GM23338 (cell line): ENCODE results near the gene PCBP3. TPM values are rescaled to one million over a fixed set of nuclear protein-coding genes. Genes with fewer than 3 reads are reported as not detected.

ENCODE experiments used
- ATAC-seq: fragments of 200-7000 bp; cut with Tn5 transposase; 3 replicates; pipeline ENCODE4 v1.9.1; 2020
- DNase-seq: peaks from one replicate; pipeline ENCODE4 v3.0.0-alpha.2; 2015; ENCODE audit warnings: low spot score
- H2AFZ ChIP-seq: fragments of 200-600 bp; sonication (generic); 2 replicates; pipeline ENCODE4 v1.8.0; 2016; ENCODE audit warnings: antibody characterized with exemption, mild to moderate bottlenecking, moderate library complexity
- H3F3A ChIP-seq: fragments of 200-600 bp; sonication (generic); replicated peaks from 2 replicates; pipeline ENCODE4 v1.8.0; 2017; ENCODE audit warnings: antibody characterized with exemption, mixed run types, low read depth
- H3K27ac ChIP-seq: fragments of 200-600 bp; sonication (generic); 2 replicates; pipeline ENCODE4 v1.6.1; 2016; ENCODE audit warnings: low read depth
- H3K27me3 ChIP-seq: fragments of 200-600 bp; sonication (generic); 2 replicates; pipeline ENCODE4 v1.8.0; 2016; ENCODE audit warnings: mild to moderate bottlenecking, mixed run types, moderate library complexity; ENCODE audit not compliant: insufficient read depth
- H3K36me3 ChIP-seq: fragments of 200-600 bp; sonication (generic); 2 replicates; pipeline ENCODE4 v1.8.0; 2016; ENCODE audit warnings: mild to moderate bottlenecking; ENCODE audit not compliant: insufficient read depth
- H3K4me1 ChIP-seq: fragments of 200-600 bp; sonication (generic); 2 replicates; pipeline ENCODE4 v1.8.0; 2016; ENCODE audit warnings: mild to moderate bottlenecking, moderate library complexity; ENCODE audit not compliant: insufficient read depth
- H3K4me2 ChIP-seq: fragments of 200-600 bp; sonication (generic); 2 replicates; pipeline ENCODE4 v1.7.1; 2017; ENCODE audit warnings: mixed run types
- H3K4me3 ChIP-seq: fragments of 200-600 bp; sonication (generic); 2 replicates; pipeline ENCODE4 v1.6.1; 2016; ENCODE audit warnings: mixed run types
- H3K79me2 ChIP-seq: fragments of 200-600 bp; sonication (generic); replicated peaks from 2 replicates; pipeline ENCODE4 v1.8.0; 2017; ENCODE audit warnings: mild to moderate bottlenecking; ENCODE audit not compliant: insufficient read depth
- H3K9me2 ChIP-seq: fragments of 200-600 bp; sonication (generic); 2 replicates; pipeline ENCODE4 v1.8.0; 2017; ENCODE audit not compliant: insufficient read depth
- H4K20me1 ChIP-seq: fragments of 200-600 bp; sonication (generic); replicated peaks from 2 replicates; pipeline ENCODE4 v1.8.0; 2017; ENCODE audit warnings: mild to moderate bottlenecking; ENCODE audit not compliant: insufficient read depth
- H3K27ac Mint-ChIP-seq: 2 replicates; pipeline ENCODE4 v1.8.0; 2020; ENCODE audit warnings: inconsistent platforms, mild to moderate bottlenecking, moderate library complexity, mixed read lengths
- H3K27me3 Mint-ChIP-seq: 3 replicates; pipeline ENCODE4 v1.8.0; 2022; ENCODE audit warnings: low read depth, mild to moderate bottlenecking, moderate library complexity, mixed read lengths, inconsistent platforms; ENCODE audit not compliant: insufficient read depth, poor library complexity
- H3K36me3 Mint-ChIP-seq: 3 replicates; pipeline ENCODE4 v1.8.0; 2021; ENCODE audit warnings: low read depth, mild to moderate bottlenecking, inconsistent platforms, moderate library complexity, mixed read lengths
- H3K4me1 Mint-ChIP-seq: 3 replicates; pipeline ENCODE4 v1.8.0; 2020; ENCODE audit warnings: mild to moderate bottlenecking, inconsistent platforms, mixed read lengths
- H3K4me3 Mint-ChIP-seq: 3 replicates; pipeline ENCODE4 v1.8.0; 2021; ENCODE audit warnings: moderate library complexity, mild to moderate bottlenecking, inconsistent platforms, mixed read lengths
- H3K9me3 Mint-ChIP-seq: 3 replicates; pipeline ENCODE4 v1.8.0; 2020; ENCODE audit warnings: moderate library complexity, mild to moderate bottlenecking, inconsistent platforms, mixed read lengths
- CTCF ChIP-seq, 2 experiments: fragments of 200-600 bp in 1 of 2; sonication (generic) in 1 of 2; conservative IDR thresholded peaks; 2 replicates each; pipeline versions ENCODE4 v1.5.1 to v1.6.1; 2016 to 2017; ENCODE audit warnings: antibody characterized with exemption in 2 of 2, low read depth in 2 of 2, mild to moderate bottlenecking in 2 of 2, moderate library complexity in 1 of 2
- NANOG ChIP-seq: IDR thresholded peaks from 2 replicates; pipeline ENCODE4 v1.6.1; 2016; ENCODE audit warnings: antibody characterized with exemption, borderline replicate concordance
- REST ChIP-seq: IDR thresholded peaks from one replicate; pipeline ENCODE4 v1.6.1; 2018; ENCODE audit warnings: antibody characterized with exemption; ENCODE audit not compliant: unreplicated experiment
- ZNF331 ChIP-seq: fragments of 250-450 bp; sonication (Bioruptor Pico); IDR thresholded peaks from 2 replicates; pipeline ENCODE4 v1.5.0; 2020; ENCODE audit warnings: low read depth, mild to moderate bottlenecking, moderate library complexity
- polyA plus RNA-seq: library from polyadenylated mRNA; unstranded; fragments of >200 nt; fragmentation: Nextera tagmentation; extraction: Ambion mirVana; gene quantifications from 2 replicates; pipeline ENCODE4 v1.2.1, GENCODE V29; 2016
- total RNA-seq: library from RNA; depleted of rRNA; stranded (reverse); fragments of >200 nt; shearing (Covaris generic); gene quantifications from 2 replicates; pipeline ENCODE4 v1.2.3, GENCODE V29; 2014

Gene PCBP3
- total and polyA plus RNA-seq, 2 experiments from 2014 or later: 7.1 to 9.1 TPM

- no peak for TF ChIP-seq REST
Observed at GRCh38 chr21:45640001-45640887, 3.3 kb upstream of the PCBP3 start (continued).

- H2AFZ ChIP-seq: peak overlapping the region; percentile 69
- 0 out of 2 replicates have a peak overlapping the region, but pooled peaks have one; percentile 58 for H3K4me3 ChIP-seq
- H3F3A ChIP-seq: peaks cover 12% of the 10 kb centered on the region; the same call in 1 of the 2 replicates
- no peaks in the 10 kb centered on the region for H3K9me2 ChIP-seq
- Mint-ChIP-seq H3K36me3 (no peaks in the 10 kb centered on the region), H3K4me3 (0 out of 3 replicates have a peak overlapping the region, but pooled peaks have one; percentile 19), H3K4me1 (peaks cover 32% of the 10 kb centered on the region), H3K27ac (no peak overlapping the region), H3K9me3 (no peaks in the 10 kb centered on the region; the same call in 1 of the 3 replicates), H3K27me3 (peaks cover 25% of the 10 kb centered on the region)
- H3K27ac ChIP-seq: no peak overlapping the region
- H3K4me2 ChIP-seq: peak overlapping the region; percentile 78; the same call in 1 of the 2 replicates
- peaks cover 31% of the 10 kb centered on the region for H3K27me3 ChIP-seq
- TF ChIP-seq ZNF331 (CRISPR knock-in tag): no peak
- no peak for TF ChIP-seq NANOG
- peak in 1 of 2 experiments; percentile 28; a peak in 1 of 4 replicates for TF ChIP-seq CTCF (conservative IDR thresholded peaks at IDR 0.05; ENCODE audit: low read depth in 2 of 2)
- peaks cover 15% of the 10 kb centered on the region; the same call in 1 of the 2 replicates for H4K20me1 ChIP-seq
- H3K36me3 ChIP-seq: no peaks in the 10 kb centered on the region
- peaks cover 12% of the 10 kb centered on the region for H3K4me1 ChIP-seq
- peak; percentile 77 for DNase-seq
- H3K79me2 ChIP-seq: 0 out of 2 replicates have a peak, but pooled peaks cover 5% of the 10 kb centered on the region
- peak; percentile 54 for ATAC-seq
Observed at GRCh38 chr21:45640888-45641479, 2.5 kb upstream of the PCBP3 start.
